ENCODE measurements around the gene CAVIN1. TPM values are rescaled to one million over a fixed set of nuclear protein-coding genes. Genes with fewer than 3 reads are reported as not detected.
"Not testable (repeated sequence)": the region's sequence is repeated elsewhere in the genome, so short reads cannot be mapped to it uniquely, and the experiment has no call there.

CAVIN1 gene
- total RNA-seq, 4 donors from 2014 or later: 615 to 1,266 (median 897) TPM

- 30 to 51% methylated on average over 2 of the region's 2 CpGs for WGBS, 2 donors (ENCODE audit: low coverage in 1 of 2)
Measured at GRCh38 chr17:42361781-42362186, 61.3 kb downstream of the CAVIN1 start.

GRCh38 chr17:42360388-42360787 lies 62.7 kb downstream of the CAVIN1 start:
- Histone ChIP-seq H3K27ac (peak overlapping the region in 2 of 4 donors; percentile 3 to 14), H3K4me1 (peaks cover 6 to 85% (median 23%) of the 10 kb centered on the region in 3 donors)
- WGBS, 2 donors (ENCODE audit: low coverage in 1 of 2): 95 to 100% methylated on average over 2 of the region's 2 CpGs
- not testable (repeated sequence) for ATAC-seq, H3K9me3 ChIP-seq, H3K4me3 ChIP-seq, H3K27me3 ChIP-seq, H3K36me3 ChIP-seq

More at GRCh38 chr17:42361781-42362186, 61.3 kb downstream of the CAVIN1 start:
- peak overlapping the region in 3 of 4 donors; percentile 34 to 66 (median 41) for H3K27ac ChIP-seq
- no peak for ATAC-seq
- peaks cover 4 to 91% (median 28%) of the 10 kb centered on the region in 3 donors for H3K4me1 ChIP-seq
- no peak overlapping the region for H3K4me3 ChIP-seq
- no peaks in the 10 kb centered on the region for H3K36me3 ChIP-seq
- no peaks in the 10 kb centered on the region for H3K9me3 ChIP-seq
- TF ChIP-seq POLR2A (IDR thresholded peaks at IDR 0.05) (no peak), POLR2AphosphoS5 (IDR thresholded peaks at IDR 0.05) (peak; percentile 27), EP300 (IDR thresholded peaks at IDR 0.05) (no peak)
- H3K27me3 ChIP-seq: no peaks in the 10 kb centered on the region

- H3K27me3 ChIP-seq: no peaks in the 10 kb centered on the region
- peaks cover 9 to 85% (median 18%) of the 10 kb centered on the region in 3 donors for H3K4me1 ChIP-seq
- no peaks in the 10 kb centered on the region for H3K36me3 ChIP-seq
- no peak overlapping the region for H3K27ac ChIP-seq
- H3K4me3 ChIP-seq: no peak overlapping the region
- no peaks in the 10 kb centered on the region for H3K9me3 ChIP-seq
- WGBS, 2 donors (ENCODE audit: low coverage in 1 of 2): 84 to 88% methylated on average over 3 to 6 of the region's 7 CpGs
- no peak for ATAC-seq
- TF ChIP-seq POLR2A (IDR thresholded peaks at IDR 0.05) (no peak), EP300 (IDR thresholded peaks at IDR 0.05) (no peak), CTCF (IDR thresholded peaks at IDR 0.05) (no peak), POLR2AphosphoS5 (IDR thresholded peaks at IDR 0.05) (no peak)
Measured at GRCh38 chr17:42359133-42359532, 63.9 kb downstream of the CAVIN1 start.

- H3K9me3 ChIP-seq: no peaks in the 10 kb centered on the region
- H3K27ac ChIP-seq: no peak overlapping the region
- no peaks in the 10 kb centered on the region for H3K27me3 ChIP-seq
- ATAC-seq: no peak
- H3K4me3 ChIP-seq: no peak overlapping the region
- peaks cover 5 to 85% (median 21%) of the 10 kb centered on the region in 3 donors for H3K4me1 ChIP-seq
- WGBS, 2 donors (ENCODE audit: low coverage in 1 of 2): 55 to 58% methylated on average over 1 of the region's 1 CpG
- no peaks in the 10 kb centered on the region for H3K36me3 ChIP-seq
- TF ChIP-seq POLR2AphosphoS5 (IDR thresholded peaks at IDR 0.05): no peak
- TF ChIP-seq POLR2A (IDR thresholded peaks at IDR 0.05): no peak
- TF ChIP-seq CTCF (IDR thresholded peaks at IDR 0.05): no peak
- no peak for TF ChIP-seq EP300 (IDR thresholded peaks at IDR 0.05)
Measured at GRCh38 chr17:42358434-42358833, 64.6 kb downstream of the CAVIN1 start.

- TF ChIP-seq CTCF (IDR thresholded peaks at IDR 0.05): no peak
- no peak for TF ChIP-seq POLR2A (IDR thresholded peaks at IDR 0.05)
- TF ChIP-seq POLR2AphosphoS5 (IDR thresholded peaks at IDR 0.05): no peak
- TF ChIP-seq EP300 (IDR thresholded peaks at IDR 0.05): no peak
- H3K4me1 ChIP-seq: peaks cover 5 to 79% (median 6%) of the 10 kb centered on the region in 3 donors
Measured at GRCh38 chr17:42354956-42355843, 67.9 kb downstream of the CAVIN1 start.

More at GRCh38 chr17:42354956-42355843, 67.9 kb downstream of the CAVIN1 start:
- Histone ChIP-seq H3K36me3 (no peaks in the 10 kb centered on the region), H3K27ac (no peak overlapping the region), H3K4me3 (no peak overlapping the region), H3K27me3 (no peaks in the 10 kb centered on the region), H3K9me3 (no peaks in the 10 kb centered on the region)
- ATAC-seq: no peak
- WGBS, 2 donors (ENCODE audit: low coverage in 1 of 2): 66 to 81% methylated on average over 3 of the region's 3 CpGs

Small RNA genes lying within 50 kb of the gene (small RNA-seq; reads per million reads assigned to genes)
- gene RNU7-97P: 0 reads per million in 4 donors

Other genes with a start within 250 kb of the CAVIN1 start
- under 1 TPM in 3 of 4 donors, not detected in 1; 0.16 to 0.27 (median 0.17) TPM for gene KCNH4, start 242.1 kb downstream of the CAVIN1 start, total RNA-seq
- gene HCRT, start 237.8 kb downstream of the CAVIN1 start, total RNA-seq: not detected
- gene GHDC, start 228.8 kb downstream of the CAVIN1 start, total RNA-seq: 10 to 100 TPM; 18.8 to 30.8 (median 21.8) TPM
- 10 to 100 TPM; 73.3 to 98.3 (median 95.6) TPM for gene STAT5B, start 146.9 kb downstream of the CAVIN1 start, total RNA-seq
- 10 to 100 TPM; 61.8 to 80.8 (median 71.4) TPM for gene STAT5A, start 134.8 kb downstream of the CAVIN1 start, total RNA-seq
- gene STAT3, start 34.8 kb downstream of the CAVIN1 start, total RNA-seq: 100 to 1,000 TPM; 146 to 253 (median 205) TPM
- gene ATP6V0A1, start 35.6 kb upstream of the CAVIN1 start, total RNA-seq: 10 to 100 TPM; 47.5 to 84.5 (median 65.4) TPM
- 10 to 100 TPM; 31.9 to 46.9 (median 35.7) TPM for gene NAGLU, start 113.0 kb upstream of the CAVIN1 start, total RNA-seq
- 1 to 10 TPM in 1 of 4 donors, under 1 TPM in 3; 0.39 to 1.4 (median 0.69) TPM for gene HSD17B1, start 129.7 kb upstream of the CAVIN1 start, total RNA-seq
- 10 to 100 TPM; 16.8 to 25.8 (median 19.9) TPM for gene COASY, start 138.9 kb upstream of the CAVIN1 start, total RNA-seq
- gene MLX, start 143.8 kb upstream of the CAVIN1 start, total RNA-seq: 10 to 100 TPM; 24.4 to 33.9 (median 26.0) TPM
- 1 to 10 TPM; 4.0 to 6.8 (median 4.8) TPM for gene PSMC3IP, start 154.5 kb upstream of the CAVIN1 start, total RNA-seq
- gene RETREG3, start 186.1 kb upstream of the CAVIN1 start, total RNA-seq: 10 to 100 TPM; 50.6 to 65.8 (median 54.4) TPM
- gene TUBG1, start 186.4 kb upstream of the CAVIN1 start, total RNA-seq: 10 to 100 TPM; 21.8 to 56.6 (median 40.6) TPM
- 10 to 100 TPM; 19.7 to 57.3 (median 33.7) TPM for gene TUBG2, start 236.0 kb upstream of the CAVIN1 start, total RNA-seq